Measurements from ENCODE around the gene TMEM150C.

GRCh38 chr4:82588771-82589270 lies 27.0 kb upstream of the TMEM150C start:
- TF ChIP-seq POLR2A (IDR thresholded peaks at IDR 0.05) (no peak), EP300 (IDR thresholded peaks at IDR 0.05) (no peak)
- TF ChIP-seq, protein P1, sequence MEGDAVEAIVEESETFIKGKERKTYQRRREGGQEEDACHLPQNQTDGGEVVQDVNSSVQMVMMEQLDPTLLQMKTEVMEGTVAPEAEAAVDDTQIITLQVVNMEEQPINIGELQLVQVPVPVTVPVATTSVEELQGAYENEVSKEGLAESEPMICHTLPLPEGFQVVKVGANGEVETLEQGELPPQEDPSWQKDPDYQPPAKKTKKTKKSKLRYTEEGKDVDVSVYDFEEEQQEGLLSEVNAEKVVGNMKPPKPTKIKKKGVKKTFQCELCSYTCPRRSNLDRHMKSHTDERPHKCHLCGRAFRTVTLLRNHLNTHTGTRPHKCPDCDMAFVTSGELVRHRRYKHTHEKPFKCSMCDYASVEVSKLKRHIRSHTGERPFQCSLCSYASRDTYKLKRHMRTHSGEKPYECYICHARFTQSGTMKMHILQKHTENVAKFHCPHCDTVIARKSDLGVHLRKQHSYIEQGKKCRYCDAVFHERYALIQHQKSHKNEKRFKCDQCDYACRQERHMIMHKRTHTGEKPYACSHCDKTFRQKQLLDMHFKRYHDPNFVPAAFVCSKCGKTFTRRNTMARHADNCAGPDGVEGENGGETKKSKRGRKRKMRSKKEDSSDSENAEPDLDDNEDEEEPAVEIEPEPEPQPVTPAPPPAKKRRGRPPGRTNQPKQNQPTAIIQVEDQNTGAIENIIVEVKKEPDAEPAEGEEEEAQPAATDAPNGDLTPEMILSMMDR (IDR thresholded peaks at IDR 0.05): no peak

Data from stomach (tissue), 4 donors.